GM12864 (cell line): ENCODE data around the gene OR2T34.
"Not testable (repeated sequence)": the region's sequence is repeated elsewhere in the genome, so short reads cannot be mapped to it uniquely, and the experiment has no call there.

Source experiments
- DNase-seq: peaks from one replicate; pipeline ENCODE4 v3.0.0-alpha.2; 2011; ENCODE audit warnings: low read depth
- H3K4me3 ChIP-seq: 2 replicates; pipeline ENCODE4 v1.5.1; 2011; ENCODE audit warnings: mild to moderate bottlenecking, low read depth, low read length, control low read depth
- TF ChIP-seq, protein P1 (sequence below): IDR thresholded peaks from 2 replicates; pipeline ENCODE4 v1.5.1; 2011; ENCODE audit warnings: low read depth, mild to moderate bottlenecking, moderate library complexity, low read length, control low read depth, inconsistent platforms; ENCODE audit errors: missing control alignments

Gene OR2T34, protein sequence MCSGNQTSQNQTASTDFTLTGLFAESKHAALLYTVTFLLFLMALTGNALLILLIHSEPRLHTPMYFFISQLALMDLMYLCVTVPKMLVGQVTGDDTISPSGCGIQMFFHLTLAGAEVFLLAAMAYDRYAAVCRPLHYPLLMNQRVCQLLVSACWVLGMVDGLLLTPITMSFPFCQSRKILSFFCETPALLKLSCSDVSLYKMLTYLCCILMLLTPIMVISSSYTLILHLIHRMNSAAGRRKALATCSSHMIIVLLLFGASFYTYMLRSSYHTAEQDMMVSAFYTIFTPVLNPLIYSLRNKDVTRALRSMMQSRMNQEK

DNA sequence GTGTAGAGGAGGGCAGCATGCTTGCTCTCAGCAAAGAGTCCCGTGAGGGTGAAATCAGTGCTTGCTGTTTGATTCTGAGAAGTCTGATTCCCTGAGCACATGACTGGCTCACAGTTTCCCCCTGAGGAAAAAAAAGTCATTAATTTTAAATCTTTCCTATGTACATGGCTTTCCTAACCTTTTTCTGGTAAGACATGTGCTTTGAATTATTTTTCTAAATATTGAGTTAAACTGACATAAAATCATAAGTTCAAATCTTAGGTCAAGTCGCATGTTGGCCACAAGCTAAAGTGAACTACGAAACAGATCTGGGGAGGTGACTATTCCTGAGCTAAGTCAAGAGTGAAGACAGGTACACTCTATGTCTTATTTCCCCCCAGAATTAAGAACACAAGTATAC is at the start of gene OR2T34:
TSS of gene OR2T34 (minus strand) at position 101 of the 400 bp plus-strand sequence. CDS start at position 101, 0 bp downstream.
- not testable (repeated sequence) for H3K4me3 ChIP-seq, DNase-seq

DNA sequence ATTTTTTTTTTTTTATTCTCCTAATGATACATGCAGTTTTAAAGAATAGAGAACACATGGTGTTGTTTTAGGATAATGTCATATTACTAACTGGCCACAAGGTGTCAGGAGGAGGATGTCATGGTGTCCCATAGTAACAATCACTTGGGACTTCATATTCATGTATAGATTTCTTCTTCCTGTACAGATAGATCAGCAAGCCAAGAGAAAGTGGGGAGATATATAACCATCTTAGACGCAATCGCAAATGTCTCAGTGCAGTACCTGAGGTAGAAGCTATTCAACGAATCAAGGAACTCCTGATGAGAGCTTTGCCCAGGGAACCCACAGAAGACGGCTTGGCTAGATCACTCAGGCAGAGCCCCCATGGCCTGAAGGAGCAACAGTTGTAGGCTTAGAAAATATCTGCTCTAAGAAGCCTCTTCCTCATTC is 48.0 kb upstream of the OR2T34 start:
- no peak overlapping the region for H3K4me3 ChIP-seq
- TF ChIP-seq, protein P1, sequence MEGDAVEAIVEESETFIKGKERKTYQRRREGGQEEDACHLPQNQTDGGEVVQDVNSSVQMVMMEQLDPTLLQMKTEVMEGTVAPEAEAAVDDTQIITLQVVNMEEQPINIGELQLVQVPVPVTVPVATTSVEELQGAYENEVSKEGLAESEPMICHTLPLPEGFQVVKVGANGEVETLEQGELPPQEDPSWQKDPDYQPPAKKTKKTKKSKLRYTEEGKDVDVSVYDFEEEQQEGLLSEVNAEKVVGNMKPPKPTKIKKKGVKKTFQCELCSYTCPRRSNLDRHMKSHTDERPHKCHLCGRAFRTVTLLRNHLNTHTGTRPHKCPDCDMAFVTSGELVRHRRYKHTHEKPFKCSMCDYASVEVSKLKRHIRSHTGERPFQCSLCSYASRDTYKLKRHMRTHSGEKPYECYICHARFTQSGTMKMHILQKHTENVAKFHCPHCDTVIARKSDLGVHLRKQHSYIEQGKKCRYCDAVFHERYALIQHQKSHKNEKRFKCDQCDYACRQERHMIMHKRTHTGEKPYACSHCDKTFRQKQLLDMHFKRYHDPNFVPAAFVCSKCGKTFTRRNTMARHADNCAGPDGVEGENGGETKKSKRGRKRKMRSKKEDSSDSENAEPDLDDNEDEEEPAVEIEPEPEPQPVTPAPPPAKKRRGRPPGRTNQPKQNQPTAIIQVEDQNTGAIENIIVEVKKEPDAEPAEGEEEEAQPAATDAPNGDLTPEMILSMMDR = peak; percentile 40
- DNase-seq = peak; percentile 49

DNA sequence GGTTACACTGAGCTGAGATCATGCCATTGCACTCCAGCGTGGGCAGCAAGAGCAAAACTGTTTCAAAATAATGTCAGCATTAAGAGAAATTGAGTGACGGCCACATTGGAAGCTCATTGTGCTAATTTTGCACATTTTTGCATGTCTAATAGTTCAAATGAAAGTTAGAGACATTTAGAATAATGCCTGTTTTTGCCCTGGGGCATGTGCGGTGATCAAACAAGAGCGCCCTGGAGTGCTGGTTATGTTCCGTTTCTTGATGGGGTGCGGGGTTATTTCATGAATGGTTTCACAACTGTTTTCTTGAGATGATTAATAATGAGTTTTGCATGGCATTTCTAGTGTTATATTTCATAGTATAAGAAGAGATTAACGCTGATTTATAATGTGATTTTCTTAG is 47.2 kb upstream of the OR2T34 start:
- H3K4me3 ChIP-seq = no peak overlapping the region
- TF ChIP-seq, protein P1 = no peak

DNA sequence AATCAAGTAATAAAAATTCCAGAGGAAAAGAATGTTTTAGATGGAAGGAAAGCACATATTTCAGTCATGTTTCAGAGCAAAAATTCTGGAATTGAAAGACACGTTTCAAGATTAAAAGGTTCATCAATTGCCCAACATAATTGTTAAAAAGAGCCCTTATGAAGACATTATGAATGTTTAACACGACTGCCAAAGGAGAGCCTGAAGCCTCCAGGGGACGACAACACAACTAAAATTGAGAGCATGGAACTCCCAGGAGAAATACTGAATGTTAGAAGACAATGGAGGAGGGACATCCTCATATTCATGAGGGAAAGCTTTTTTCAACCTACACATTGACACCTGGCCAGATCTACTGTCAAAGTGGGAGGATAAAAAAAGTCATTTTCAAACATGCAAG is 44.3 kb upstream of the OR2T34 start:
- DNase-seq = no peak
- TF ChIP-seq, protein P1 = peak; percentile 75
- no peak overlapping the region for H3K4me3 ChIP-seq

More for the DNA sequence above, 47.2 kb upstream of the OR2T34 start:
- DNase-seq = no peak

DNA sequence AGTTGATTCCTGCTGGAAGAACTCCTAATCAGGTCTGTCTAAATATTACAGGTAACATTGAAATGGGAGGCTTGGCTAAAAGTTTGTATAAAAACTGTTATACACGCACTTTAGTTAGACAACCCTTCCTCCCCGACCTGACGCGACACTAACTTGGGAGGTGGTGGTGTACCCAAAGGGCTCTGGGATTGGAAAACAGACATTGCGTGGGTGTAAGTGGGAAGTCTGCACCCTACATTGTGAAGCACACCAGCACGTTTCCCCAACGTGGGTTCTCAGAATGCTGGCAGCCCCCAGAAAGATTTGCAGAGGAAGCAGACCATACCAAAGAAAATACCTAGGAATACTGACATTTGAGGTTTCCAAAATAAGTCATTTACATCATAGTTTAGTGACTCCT is 43.6 kb upstream of the OR2T34 start:
- TF ChIP-seq, protein P1 = no peak
- no peak overlapping the region for H3K4me3 ChIP-seq
- DNase-seq = no peak

DNA sequence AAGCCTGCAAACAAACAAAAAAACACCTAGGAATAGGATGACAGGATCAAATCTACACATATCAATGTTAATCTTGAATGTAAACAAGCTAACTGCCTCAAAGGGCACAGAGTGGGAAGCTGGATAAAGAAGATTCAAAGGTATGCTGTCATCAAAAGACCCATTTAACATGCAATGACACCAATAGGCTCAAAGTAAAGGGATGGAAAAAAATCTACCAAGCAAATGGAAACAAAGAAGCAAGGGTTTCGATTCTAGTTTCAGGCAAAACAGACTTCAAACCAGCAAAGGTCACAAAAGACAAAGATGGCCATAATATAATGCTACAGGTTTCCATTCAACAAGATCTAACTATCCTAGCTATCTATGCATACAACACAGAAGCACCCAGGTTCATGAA is 39.2 kb upstream of the OR2T34 start:
- no peak for DNase-seq
- TF ChIP-seq, protein P1 = no peak
- H3K4me3 ChIP-seq = no peak overlapping the region

DNA sequence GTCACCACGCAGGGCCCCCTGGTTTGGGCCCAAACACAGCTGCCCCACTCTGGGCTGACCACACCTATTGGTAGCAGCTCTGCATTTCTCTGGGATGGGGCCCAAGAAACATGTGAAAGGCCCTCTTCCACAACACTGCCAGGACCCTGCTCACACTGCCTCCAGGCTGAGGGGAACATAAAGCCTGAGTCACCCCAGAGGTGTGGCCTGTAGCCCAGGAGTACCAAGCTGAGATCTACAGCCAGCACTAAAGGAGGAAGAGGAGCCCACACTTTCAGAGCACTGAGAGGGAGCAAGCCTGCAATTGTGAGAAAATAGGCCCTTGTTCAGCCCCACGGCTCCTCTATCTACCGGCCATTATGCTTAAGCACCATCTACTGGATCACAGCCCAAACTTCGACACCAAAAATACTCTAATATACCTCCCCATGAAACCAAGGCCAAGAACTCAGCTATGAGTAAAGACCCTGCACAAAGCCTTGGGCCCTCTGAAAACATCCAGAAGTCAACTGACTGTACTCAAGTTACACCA is 37.4 kb upstream of the OR2T34 start:
- TF ChIP-seq, protein P1 = no peak
- DNase-seq = no peak
- no peak overlapping the region for H3K4me3 ChIP-seq
